HG02973 (cell line): ENCODE results near the gene POLR2J.
"Not testable (repeated sequence)": the region's sequence is repeated elsewhere in the genome, so short reads cannot be mapped to it uniquely, and the experiment has no call there.

Experiments used
- ATAC-seq: cut with Tn5 transposase; IDR thresholded peaks from one replicate; pipeline ENCODE4 v1.9.1; 2021; ENCODE audit warnings: moderate library complexity; ENCODE audit not compliant: unreplicated experiment

The POLR2J gene

GRCh38 chr7:102467581-102468477 is 10.9 kb downstream of the POLR2J start:
- ATAC-seq, result no peak

GRCh38 chr7:102466097-102466496 is 12.6 kb downstream of the POLR2J start:
- ATAC-seq, result no peak

- peak; percentile 83 for ATAC-seq
Observed at GRCh38 chr7:102464577-102465280, 14.0 kb downstream of the POLR2J start, which contains the start of the genes ALKBH4 and LRWD1. Gene ALKBH4, minus strand, starts transcription at chr7:102464863. Its CDS starts 27 bp downstream, at chr7:102464836. Gene LRWD1, plus strand, starts transcription at chr7:102464984. Its CDS starts 97 bp downstream, at chr7:102465081.

GRCh38 chr7:102463841-102464576 is 14.7 kb downstream of the POLR2J start:
- ATAC-seq, result no peak

- ATAC-seq, result no peak
Observed at GRCh38 chr7:102460467-102460866, 18.3 kb downstream of the POLR2J start.

GRCh38 chr7:102459221-102459844 is 19.4 kb downstream of the POLR2J start:
- ATAC-seq, result no peak

GRCh38 chr7:102457352-102457924 is 21.3 kb downstream of the POLR2J start:
- ATAC-seq, result no peak

GRCh38 chr7:102456327-102456726 is 22.4 kb downstream of the POLR2J start:
- no peak for ATAC-seq

- ATAC-seq, result no peak
Observed at GRCh38 chr7:102455596-102455995, 23.1 kb downstream of the POLR2J start.

GRCh38 chr7:102454932-102455331 is 23.8 kb downstream of the POLR2J start:
- ATAC-seq, result not testable (repeated sequence)

- no peak for ATAC-seq
Observed at GRCh38 chr7:102454468-102454867, 24.3 kb downstream of the POLR2J start.

- ATAC-seq, result no peak
Observed at GRCh38 chr7:102453319-102453718, 25.4 kb downstream of the POLR2J start.

GRCh38 chr7:102452451-102452850 is 26.3 kb downstream of the POLR2J start:
- no peak for ATAC-seq

GRCh38 chr7:102451371-102452054 is 27.2 kb downstream of the POLR2J start:
- ATAC-seq, result no peak

- no peak for ATAC-seq
Observed at GRCh38 chr7:102450242-102450641, 28.5 kb downstream of the POLR2J start.

- ATAC-seq, result no peak
Observed at GRCh38 chr7:102449136-102449535, 29.6 kb downstream of the POLR2J start.

- ATAC-seq, result no peak
Observed at GRCh38 chr7:102447311-102447710, 31.4 kb downstream of the POLR2J start.

GRCh38 chr7:102446387-102447156 is 32.1 kb downstream of the POLR2J start:
- ATAC-seq, result no peak

GRCh38 chr7:102445674-102446071 is 33.0 kb downstream of the POLR2J start:
- no peak for ATAC-seq
